Osteocyte (in vitro differentiated cells): ENCODE measurements around the gene HOXC9. TPM values are rescaled to one million over a fixed set of nuclear protein-coding genes. Genes with fewer than 3 reads are reported as not detected.

Experiments
- DNase-seq: peaks from one replicate; pipeline ENCODE4 v3.0.0; 2021; ENCODE audit warnings: mixed read lengths; ENCODE audit not compliant: unreplicated experiment; ENCODE audit errors: extremely low spot score
- H3K27ac Mint-ChIP-seq: one replicate; pipeline ENCODE4 v1.8.0; 2021; ENCODE audit warnings: mild to moderate bottlenecking, mixed read lengths; ENCODE audit not compliant: unreplicated experiment
- H3K27me3 Mint-ChIP-seq: one replicate; pipeline ENCODE4 v1.8.0; 2021; ENCODE audit warnings: mixed read lengths; ENCODE audit not compliant: unreplicated experiment
- H3K36me3 Mint-ChIP-seq: one replicate; pipeline ENCODE4 v1.8.0; 2021; ENCODE audit warnings: mixed read lengths; ENCODE audit not compliant: unreplicated experiment
- H3K4me1 Mint-ChIP-seq: one replicate; pipeline ENCODE4 v1.8.0; 2021; ENCODE audit warnings: mixed read lengths; ENCODE audit not compliant: unreplicated experiment
- H3K4me3 Mint-ChIP-seq: one replicate; pipeline ENCODE4 v1.8.0; 2021; ENCODE audit warnings: mild to moderate bottlenecking, moderate library complexity, mixed read lengths; ENCODE audit not compliant: unreplicated experiment
- H3K9me3 Mint-ChIP-seq: one replicate; pipeline ENCODE4 v1.8.0; 2021; ENCODE audit warnings: mixed read lengths; ENCODE audit not compliant: unreplicated experiment
- total RNA-seq: library from RNA; stranded (reverse); gene quantifications from 2 replicates; pipeline ENCODE4 v1.2.1, GENCODE V29; 2021
- TF ChIP-seq, protein P1 (sequence below): fragments of 200-600 bp; sonication (generic); IDR thresholded peaks from 2 replicates; pipeline ENCODE4 v1.5.0; 2021; ENCODE audit warnings: antibody characterized with exemption, mild to moderate bottlenecking, moderate library complexity

HOXC9 gene
- total RNA-seq, 1 donor from 2014 or later = not detected

DNA sequence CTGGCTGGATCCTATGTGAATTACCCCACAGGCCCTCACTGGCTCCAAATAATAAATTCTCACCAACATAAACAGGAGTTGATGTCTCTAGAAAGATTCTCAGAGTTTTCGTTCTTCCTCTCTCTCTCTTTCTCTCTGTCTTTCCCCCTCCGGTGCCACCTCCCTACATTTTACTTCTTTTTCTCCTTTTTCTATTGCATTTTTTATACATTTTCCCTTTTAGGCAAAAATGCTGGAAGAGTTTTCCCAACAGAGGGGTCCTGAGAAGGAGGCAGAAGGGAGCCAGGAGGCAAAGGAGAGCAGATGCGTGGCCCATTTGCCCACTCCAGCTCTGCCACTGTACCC, 27.5 kb downstream of the HOXC9 start:
- no peak overlapping the region for H3K4me3 Mint-ChIP-seq
- H3K27ac Mint-ChIP-seq = no peak overlapping the region
- peaks cover 16% of the 10 kb centered on the region for H3K4me1 Mint-ChIP-seq
- no peaks in the 10 kb centered on the region for H3K36me3 Mint-ChIP-seq
- H3K9me3 Mint-ChIP-seq = no peaks in the 10 kb centered on the region
- H3K27me3 Mint-ChIP-seq = peaks cover 87% of the 10 kb centered on the region
- TF ChIP-seq, protein P1, sequence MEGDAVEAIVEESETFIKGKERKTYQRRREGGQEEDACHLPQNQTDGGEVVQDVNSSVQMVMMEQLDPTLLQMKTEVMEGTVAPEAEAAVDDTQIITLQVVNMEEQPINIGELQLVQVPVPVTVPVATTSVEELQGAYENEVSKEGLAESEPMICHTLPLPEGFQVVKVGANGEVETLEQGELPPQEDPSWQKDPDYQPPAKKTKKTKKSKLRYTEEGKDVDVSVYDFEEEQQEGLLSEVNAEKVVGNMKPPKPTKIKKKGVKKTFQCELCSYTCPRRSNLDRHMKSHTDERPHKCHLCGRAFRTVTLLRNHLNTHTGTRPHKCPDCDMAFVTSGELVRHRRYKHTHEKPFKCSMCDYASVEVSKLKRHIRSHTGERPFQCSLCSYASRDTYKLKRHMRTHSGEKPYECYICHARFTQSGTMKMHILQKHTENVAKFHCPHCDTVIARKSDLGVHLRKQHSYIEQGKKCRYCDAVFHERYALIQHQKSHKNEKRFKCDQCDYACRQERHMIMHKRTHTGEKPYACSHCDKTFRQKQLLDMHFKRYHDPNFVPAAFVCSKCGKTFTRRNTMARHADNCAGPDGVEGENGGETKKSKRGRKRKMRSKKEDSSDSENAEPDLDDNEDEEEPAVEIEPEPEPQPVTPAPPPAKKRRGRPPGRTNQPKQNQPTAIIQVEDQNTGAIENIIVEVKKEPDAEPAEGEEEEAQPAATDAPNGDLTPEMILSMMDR = no peak
- DNase-seq = no peak

GRCh38 chr12:54028314-54029201, 28.6 kb downstream of the HOXC9 start, which contains the start of gene HOXC6:
Gene HOXC6 (plus strand): TSS chr12:54028440. CDS start chr12:54028522, 82 bp downstream.
- H3K36me3 Mint-ChIP-seq = no peaks in the 10 kb centered on the region
- peaks cover 87% of the 10 kb centered on the region for H3K27me3 Mint-ChIP-seq
- peaks cover 4% of the 10 kb centered on the region for H3K9me3 Mint-ChIP-seq
- DNase-seq = no peak
- no peak within 1 kb of the TSS for H3K27ac Mint-ChIP-seq
- H3K4me1 Mint-ChIP-seq = peaks cover 19% of the 10 kb centered on the region
- no peak within 1 kb of the TSS for H3K4me3 Mint-ChIP-seq
- TF ChIP-seq, protein P1 = no peak

DNA sequence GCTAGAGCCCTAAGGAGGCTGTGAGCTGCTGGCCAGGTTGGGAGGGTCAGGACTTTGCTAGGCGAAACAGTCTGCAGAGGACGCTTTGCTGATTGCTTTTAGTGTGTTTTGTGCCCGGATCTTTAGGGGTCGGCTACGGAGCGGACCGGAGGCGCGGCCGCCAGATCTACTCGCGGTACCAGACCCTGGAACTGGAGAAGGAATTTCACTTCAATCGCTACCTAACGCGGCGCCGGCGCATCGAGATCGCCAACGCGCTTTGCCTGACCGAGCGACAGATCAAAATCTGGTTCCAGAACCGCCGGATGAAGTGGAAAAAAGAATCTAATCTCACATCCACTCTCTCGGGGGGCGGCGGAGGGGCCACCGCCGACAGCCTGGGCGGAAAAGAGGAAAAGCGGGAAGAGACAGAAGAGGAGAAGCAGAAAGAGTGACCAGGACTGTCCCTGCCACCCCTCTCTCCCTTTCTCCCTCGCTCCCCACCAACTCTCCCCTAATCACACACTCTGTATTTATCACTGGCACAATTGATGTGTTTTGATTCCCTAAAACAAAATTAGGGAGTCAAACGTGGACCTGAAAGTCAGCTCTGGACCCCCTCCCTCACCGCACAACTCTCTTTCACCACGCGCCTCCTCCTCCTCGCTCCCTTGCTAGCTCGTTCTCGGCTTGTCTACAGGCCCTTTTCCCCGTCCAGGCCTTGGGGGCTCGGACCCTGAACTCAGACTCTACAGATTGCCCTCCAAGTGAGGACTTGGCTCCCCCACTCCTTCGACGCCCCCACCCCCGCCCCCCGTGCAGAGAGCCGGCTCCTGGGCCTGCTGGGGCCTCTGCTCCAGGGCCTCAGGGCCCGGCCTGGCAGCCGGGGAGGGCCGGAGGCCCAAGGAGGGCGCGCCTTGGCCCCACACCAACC, 29.8 kb downstream of the HOXC9 start:
- Mint-ChIP-seq H3K4me1 (peaks cover 23% of the 10 kb centered on the region), H3K27ac (no peak overlapping the region), H3K9me3 (peaks cover 4% of the 10 kb centered on the region), H3K4me3 (no peak overlapping the region), H3K36me3 (no peaks in the 10 kb centered on the region), H3K27me3 (peaks cover 83% of the 10 kb centered on the region)
- TF ChIP-seq, protein P1 = no peak
- DNase-seq = no peak

DNA sequence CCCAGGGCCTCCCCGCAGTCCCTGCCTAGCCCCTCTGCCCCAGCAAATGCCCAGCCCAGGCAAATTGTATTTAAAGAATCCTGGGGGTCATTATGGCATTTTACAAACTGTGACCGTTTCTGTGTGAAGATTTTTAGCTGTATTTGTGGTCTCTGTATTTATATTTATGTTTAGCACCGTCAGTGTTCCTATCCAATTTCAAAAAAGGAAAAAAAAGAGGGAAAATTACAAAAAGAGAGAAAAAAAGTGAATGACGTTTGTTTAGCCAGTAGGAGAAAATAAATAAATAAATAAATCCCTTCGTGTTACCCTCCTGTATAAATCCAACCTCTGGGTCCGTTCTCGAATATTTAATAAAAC, 30.5 kb downstream of the HOXC9 start:
- no peak for DNase-seq
- H3K36me3 Mint-ChIP-seq = no peaks in the 10 kb centered on the region
- peaks cover 23% of the 10 kb centered on the region for H3K4me1 Mint-ChIP-seq
- H3K27ac Mint-ChIP-seq = no peak overlapping the region
- peaks cover 4% of the 10 kb centered on the region for H3K9me3 Mint-ChIP-seq
- TF ChIP-seq, protein P1 = no peak
- H3K27me3 Mint-ChIP-seq = peaks cover 84% of the 10 kb centered on the region
- H3K4me3 Mint-ChIP-seq = no peak overlapping the region
